ENCODE data around the gene MAPK8. TPM values are rescaled to one million over a fixed set of nuclear protein-coding genes. Genes with fewer than 3 reads are reported as not detected.

MAPK8 gene
- total and polyA plus RNA-seq, 3 experiments from 2014 or later = 20.5 to 43.5 (median 38.8) TPM

DNA sequence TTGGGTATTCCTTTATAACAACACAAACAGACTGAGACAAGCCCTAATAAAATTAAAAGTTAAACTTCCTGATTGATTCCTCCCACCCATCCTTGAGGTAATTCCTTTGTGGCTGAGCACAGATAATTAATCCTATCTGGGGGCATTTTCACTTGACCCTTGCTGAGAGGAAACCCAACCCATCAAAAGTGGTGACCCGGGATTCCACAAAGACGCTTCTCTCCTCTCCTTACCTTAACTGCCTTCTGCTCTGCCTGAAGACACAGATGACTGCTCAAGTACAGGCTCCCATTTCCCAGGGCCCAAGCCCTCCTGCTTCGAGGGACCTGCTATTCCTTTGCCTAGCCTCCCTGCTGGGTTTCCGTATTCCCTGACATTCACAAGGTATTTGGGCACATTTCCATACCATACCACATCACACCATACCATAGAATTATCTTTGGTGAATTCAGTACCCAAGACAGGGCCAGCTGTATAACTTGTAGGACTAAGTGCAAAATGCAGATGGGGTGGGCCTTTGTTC lies 9.8 kb upstream of the MAPK8 start:
- no peaks in the 10 kb centered on the region for H3K4me1 ChIP-seq (ENCODE audit: insufficient read depth, low read length)
- H3K36me3 ChIP-seq (ENCODE audit: insufficient read depth, low read length) = no peaks in the 10 kb centered on the region
- DNase-seq = no peak
- H3K4me3 ChIP-seq (ENCODE audit: low read length) = no peak overlapping the region
- H3K27ac ChIP-seq (ENCODE audit: low read depth, low read length) = no peak overlapping the region
- no peaks in the 10 kb centered on the region for H3K9me3 ChIP-seq (ENCODE audit: low read length)
- Mint-ChIP-seq H3K4me1 (no peaks in the 10 kb centered on the region), H3K27me3 (peaks cover 3 to 4% of the 10 kb centered on the region in 2 donors), H3K4me3 (no peak overlapping the region), H3K9me3 (no peaks in the 10 kb centered on the region), H3K36me3 (peaks cover 0 to 2% (median 0%) of the 10 kb centered on the region in 3 donors), H3K27ac (no peak overlapping the region)
- CTCF ChIA-PET = no interaction called here
- POLR2A ChIA-PET = no interaction called here
- H3K27me3 ChIP-seq (ENCODE audit: insufficient read depth, low read length, poor library complexity, severe bottlenecking) = no peaks in the 10 kb centered on the region

- no peaks in the 10 kb centered on the region for H3K4me1 Mint-ChIP-seq
- no peaks in the 10 kb centered on the region for H3K27me3 Mint-ChIP-seq
- Histone ChIP-seq H3K36me3 (ENCODE audit: insufficient read depth, low read length) (no peaks in the 10 kb centered on the region), H3K4me3 (ENCODE audit: low read length) (no peak overlapping the region), H3K27me3 (ENCODE audit: insufficient read depth, low read length, poor library complexity, severe bottlenecking) (no peaks in the 10 kb centered on the region), H3K27ac (ENCODE audit: low read depth, low read length) (no peak overlapping the region), H3K4me1 (ENCODE audit: insufficient read depth, low read length) (no peaks in the 10 kb centered on the region), H3K9me3 (ENCODE audit: low read length) (no peaks in the 10 kb centered on the region)
- ChIA-PET CTCF (no interaction called here), POLR2A (no interaction called here)
- no peaks in the 10 kb centered on the region for H3K9me3 Mint-ChIP-seq
- no peaks in the 10 kb centered on the region for H3K36me3 Mint-ChIP-seq
- no peak overlapping the region for H3K27ac Mint-ChIP-seq
- DNase-seq = no peak
- H3K4me3 Mint-ChIP-seq = no peak overlapping the region
Observed at GRCh38 chr10:48299066-48299465, 7.4 kb upstream of the MAPK8 start.

DNA sequence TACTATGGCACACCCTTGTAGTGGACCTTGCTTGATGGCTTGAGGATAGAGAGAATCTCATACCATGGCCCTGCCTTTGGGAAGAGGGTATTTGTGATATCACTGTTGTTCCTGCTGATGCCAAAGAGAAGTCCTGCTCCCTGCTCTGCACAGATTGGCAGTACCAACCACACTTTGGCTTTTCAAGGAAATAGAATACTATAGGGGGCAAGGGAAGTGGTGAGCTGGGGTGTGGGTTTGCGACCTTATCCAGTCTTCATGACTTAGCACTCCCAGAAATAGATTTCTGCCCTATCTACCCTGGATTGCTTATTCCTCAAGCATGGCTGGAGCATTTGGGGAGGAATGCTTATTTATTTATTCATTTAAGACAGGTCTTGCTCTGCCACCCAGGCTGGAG lies 6.8 kb upstream of the MAPK8 start:
- CTCF ChIA-PET = interaction anchor here (1.2 kb wide), 1 partner anchor 9 kb away, joined by 3 read pairs; no protein-coding TSS in a partner anchor
- Histone ChIP-seq H3K4me3 (ENCODE audit: low read length) (no peak overlapping the region), H3K27ac (ENCODE audit: low read depth, low read length) (no peak overlapping the region), H3K4me1 (ENCODE audit: insufficient read depth, low read length) (no peaks in the 10 kb centered on the region), H3K9me3 (ENCODE audit: low read length) (no peaks in the 10 kb centered on the region), H3K36me3 (ENCODE audit: insufficient read depth, low read length) (no peaks in the 10 kb centered on the region), H3K27me3 (ENCODE audit: insufficient read depth, low read length, poor library complexity, severe bottlenecking) (no peaks in the 10 kb centered on the region)
- Mint-ChIP-seq H3K4me3 (no peak overlapping the region), H3K4me1 (no peaks in the 10 kb centered on the region), H3K27ac (no peak overlapping the region), H3K36me3 (no peaks in the 10 kb centered on the region), H3K27me3 (no peaks in the 10 kb centered on the region), H3K9me3 (no peaks in the 10 kb centered on the region)
- POLR2A ChIA-PET = no interaction called here
- DNase-seq = no peak

DNA sequence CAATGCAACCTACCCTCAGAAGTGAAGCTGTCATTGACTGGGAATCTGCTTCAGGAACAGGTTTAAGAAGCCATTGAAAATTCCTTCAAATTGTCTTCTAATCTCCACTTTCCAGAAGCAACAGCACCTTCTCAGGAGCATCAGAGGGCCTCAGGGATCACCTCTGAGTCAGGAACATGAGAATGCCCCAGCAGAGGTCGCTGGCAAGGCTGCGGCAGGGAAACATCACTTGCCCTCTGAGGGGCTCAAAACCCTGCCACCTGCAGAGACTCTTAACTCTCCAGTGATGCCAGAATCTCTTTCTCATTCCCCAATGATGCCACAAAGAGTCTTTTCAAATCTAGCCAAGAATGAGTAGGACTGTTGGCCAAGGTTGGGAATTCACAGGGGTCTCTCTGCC lies 5.9 kb upstream of the MAPK8 start:
- no peaks in the 10 kb centered on the region for H3K27me3 ChIP-seq (ENCODE audit: insufficient read depth, low read length, poor library complexity, severe bottlenecking)
- POLR2A ChIA-PET = no interaction called here
- no peak overlapping the region for H3K4me3 ChIP-seq (ENCODE audit: low read length)
- H3K27me3 Mint-ChIP-seq = no peaks in the 10 kb centered on the region
- no peak overlapping the region for H3K27ac ChIP-seq (ENCODE audit: low read depth, low read length)
- peaks cover 0 to 4% (median 0%) of the 10 kb centered on the region in 3 donors for H3K4me1 Mint-ChIP-seq
- CTCF ChIA-PET = interaction anchor here (1.2 kb wide), 1 partner anchor 10 kb away, joined by 3 read pairs; no protein-coding TSS in a partner anchor
- no peaks in the 10 kb centered on the region for H3K4me1 ChIP-seq (ENCODE audit: insufficient read depth, low read length)
- no peaks in the 10 kb centered on the region for H3K9me3 ChIP-seq (ENCODE audit: low read length)
- H3K36me3 ChIP-seq (ENCODE audit: insufficient read depth, low read length) = no peaks in the 10 kb centered on the region
- H3K27ac Mint-ChIP-seq = no peak overlapping the region
- H3K36me3 Mint-ChIP-seq = no peaks in the 10 kb centered on the region
- H3K4me3 Mint-ChIP-seq = no peak overlapping the region
- H3K9me3 Mint-ChIP-seq = no peaks in the 10 kb centered on the region
- no peak for DNase-seq

GRCh38 chr10:48302515-48303476 lies 3.7 kb upstream of the MAPK8 start:
- no peaks in the 10 kb centered on the region for H3K27me3 ChIP-seq (ENCODE audit: insufficient read depth, low read length, poor library complexity, severe bottlenecking)
- H3K36me3 Mint-ChIP-seq = peaks cover 0 to 2% (median 0%) of the 10 kb centered on the region in 3 donors
- H3K4me3 ChIP-seq (ENCODE audit: low read length) = no peak overlapping the region
- no peaks in the 10 kb centered on the region for H3K9me3 Mint-ChIP-seq
- ChIA-PET POLR2A (no interaction called here), CTCF (no interaction called here)
- no peak for DNase-seq
- no peaks in the 10 kb centered on the region for H3K36me3 ChIP-seq (ENCODE audit: insufficient read depth, low read length)
- peaks cover 7 to 15% (median 8%) of the 10 kb centered on the region in 3 donors for H3K4me1 Mint-ChIP-seq
- H3K4me3 Mint-ChIP-seq = no peak overlapping the region
- no peaks in the 10 kb centered on the region for H3K27me3 Mint-ChIP-seq
- H3K27ac ChIP-seq (ENCODE audit: low read depth, low read length) = no peak overlapping the region
- H3K9me3 ChIP-seq (ENCODE audit: low read length) = no peaks in the 10 kb centered on the region
- H3K27ac Mint-ChIP-seq = no peak overlapping the region
- peaks cover 11% of the 10 kb centered on the region for H3K4me1 ChIP-seq (ENCODE audit: insufficient read depth, low read length)

- H3K4me1 ChIP-seq (ENCODE audit: insufficient read depth, low read length) = peaks cover 25% of the 10 kb centered on the region
- peaks cover 15 to 40% (median 26%) of the 10 kb centered on the region in 3 donors for H3K4me1 Mint-ChIP-seq
- CTCF ChIA-PET = no interaction called here
Observed at GRCh38 chr10:48305905-48306264, 592 bp upstream of the MAPK8 start.

GRCh38 chr10:48306870-48307710 lies 613 bp downstream of the MAPK8 start:
- Mint-ChIP-seq H3K4me1 (peaks cover 22 to 51% (median 38%) of the 10 kb centered on the region in 3 donors), H3K9me3 (no peaks in the 10 kb centered on the region), H3K36me3 (peaks cover 0 to 2% (median 0%) of the 10 kb centered on the region in 3 donors), H3K27me3 (no peaks in the 10 kb centered on the region), H3K4me3 (peak overlapping the region; percentile 77 to 91 (median 88)), H3K27ac (peak overlapping the region; percentile 70 to 93 (median 86))
- H3K27me3 ChIP-seq (ENCODE audit: insufficient read depth, low read length, poor library complexity, severe bottlenecking) = no peaks in the 10 kb centered on the region
- H3K36me3 ChIP-seq (ENCODE audit: insufficient read depth, low read length) = no peaks in the 10 kb centered on the region
- peak overlapping the region; percentile 83 for H3K4me3 ChIP-seq (ENCODE audit: low read length)
- DNase-seq = peak; percentile 71 to 85 (median 80)
- H3K4me1 ChIP-seq (ENCODE audit: insufficient read depth, low read length) = peaks cover 25% of the 10 kb centered on the region
- no peaks in the 10 kb centered on the region for H3K9me3 ChIP-seq (ENCODE audit: low read length)
- H3K27ac ChIP-seq (ENCODE audit: low read depth, low read length) = peak overlapping the region; percentile 64
- CTCF ChIA-PET = no interaction called here
- POLR2A ChIA-PET = no interaction called here

More at GRCh38 chr10:48305905-48306264, 592 bp upstream of the MAPK8 start:
- Histone ChIP-seq H3K9me3 (ENCODE audit: low read length) (no peaks in the 10 kb centered on the region), H3K36me3 (ENCODE audit: insufficient read depth, low read length) (no peaks in the 10 kb centered on the region), H3K4me3 (ENCODE audit: low read length) (peak overlapping the region; percentile 40), H3K27ac (ENCODE audit: low read depth, low read length) (peak overlapping the region; percentile 21), H3K27me3 (ENCODE audit: insufficient read depth, low read length, poor library complexity, severe bottlenecking) (no peaks in the 10 kb centered on the region)
- POLR2A ChIA-PET = no interaction called here
- Mint-ChIP-seq H3K27me3 (no peaks in the 10 kb centered on the region), H3K36me3 (peaks cover 0 to 2% (median 0%) of the 10 kb centered on the region in 3 donors), H3K9me3 (no peaks in the 10 kb centered on the region), H3K4me3 (peak overlapping the region; percentile 75 to 91 (median 83)), H3K27ac (peak overlapping the region; percentile 19 to 91 (median 89))
- DNase-seq = no peak

DNA sequence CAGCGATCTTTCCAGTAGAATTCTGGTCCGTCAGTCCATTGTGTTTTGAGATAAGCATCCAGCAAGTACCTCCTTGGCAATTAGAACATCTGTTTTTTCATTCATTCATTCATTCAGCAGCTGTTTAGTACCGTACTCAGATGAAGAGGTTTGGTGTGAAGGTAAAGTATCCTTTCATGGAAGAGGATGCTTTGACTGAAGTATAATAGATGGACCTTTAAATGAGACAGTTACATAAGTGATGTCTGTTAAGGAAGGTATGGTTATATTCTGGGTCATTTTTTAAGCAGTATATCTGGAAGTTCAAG lies 1.2 kb downstream of the MAPK8 start:
- no peaks in the 10 kb centered on the region for H3K36me3 ChIP-seq (ENCODE audit: insufficient read depth, low read length)
- Mint-ChIP-seq H3K27ac (peak overlapping the region; percentile 70 to 93 (median 84)), H3K27me3 (no peaks in the 10 kb centered on the region), H3K9me3 (no peaks in the 10 kb centered on the region), H3K36me3 (peaks cover 0 to 2% (median 0%) of the 10 kb centered on the region in 3 donors), H3K4me1 (peaks cover 27 to 56% (median 42%) of the 10 kb centered on the region in 3 donors), H3K4me3 (peak overlapping the region; percentile 77 to 91 (median 88))
- no peak overlapping the region for H3K27ac ChIP-seq (ENCODE audit: low read depth, low read length)
- peaks cover 25% of the 10 kb centered on the region for H3K4me1 ChIP-seq (ENCODE audit: insufficient read depth, low read length)
- H3K9me3 ChIP-seq (ENCODE audit: low read length) = no peaks in the 10 kb centered on the region
- H3K27me3 ChIP-seq (ENCODE audit: insufficient read depth, low read length, poor library complexity, severe bottlenecking) = no peaks in the 10 kb centered on the region
- POLR2A ChIA-PET = no interaction called here
- peak overlapping the region; percentile 83 for H3K4me3 ChIP-seq (ENCODE audit: low read length)
- CTCF ChIA-PET = interaction anchor here (1.4 kb wide), 1 partner anchor 349 kb away, joined by 3 read pairs; no protein-coding TSS in a partner anchor
- DNase-seq = no peak
